GM12878 (cell line): ENCODE data around the gene GRM3. TPM values are rescaled to one million over a fixed set of nuclear protein-coding genes. Genes with fewer than 3 reads are reported as not detected.

Experiments
- ATAC-seq: fragments of 200-7000 bp; cut with Tn5 transposase; 3 replicates; pipeline ENCODE4 v1.9.1; 2020; ENCODE audit warnings: mild to moderate bottlenecking, moderate library complexity
- BruUV-seq: library from RNA; stranded (reverse); fragments of 400-500 nt; replicated peaks from 2 replicates; lab custom pipeline; 2021; lab: Mats Ljungman, UMichigan
- CTCF ChIA-PET: fragments of 300-600 bp; sonication (Branson Sonifier 250); formaldehyde crosslinking; extraction: SDS; loops from one replicate; lab custom pipeline; 2021; ENCODE audit warnings: inconsistent platforms; lab: Yijun Ruan, JAX
- POLR2A ChIA-PET: fragments of 350-600 bp; formaldehyde crosslinking; extraction: SDS; loops from one replicate; lab custom pipeline; 2021; ENCODE audit warnings: inconsistent platforms; lab: Charles Lee
- RAD21 ChIA-PET: fragments of 300-600 bp; sonication (Branson Sonifier 250); formaldehyde crosslinking; loops from one replicate; lab custom pipeline; 2023; ENCODE audit warnings: antibody characterized with exemption; ENCODE audit not compliant: unreplicated experiment; lab: Charles Lee
- SMC1A ChIA-PET: fragments of 300-600 bp; sonication (Branson Sonifier 250); formaldehyde crosslinking; loops from one replicate; lab custom pipeline; 2023; ENCODE audit not compliant: unreplicated experiment, uncharacterized antibody; lab: Charles Lee
- DNase-seq: peaks from one replicate; pipeline ENCODE4 v3.0.0-alpha.2; 2011; ENCODE audit warnings: low read depth, low spot score
- FAIRE-seq: peaks from 3 replicates; lab custom pipeline; 2011; peaks lifted over from hg19 to GRCh38; lab: Jason Lieb, UNC
- H2AFZ ChIP-seq: 2 replicates; pipeline ENCODE4 v1.6.0; 2011; ENCODE audit warnings: low read depth, low read length, control low read depth; ENCODE audit not compliant: control insufficient read depth
- H3K27ac ChIP-seq: 2 replicates; pipeline ENCODE4 v1.5.1; 2011; ENCODE audit warnings: control low read depth; ENCODE audit not compliant: control insufficient read depth, insufficient read depth
- H3K27me3 ChIP-seq, 2 experiments: replicated peaks in 1 of 2; 2 replicates each; pipeline versions ENCODE4 v1.6.0 to v1.6.1; 2011; ENCODE audit warnings: low read length in 1 of 2; ENCODE audit not compliant: control insufficient read depth in 2 of 2, insufficient read depth in 2 of 2
- H3K36me3 ChIP-seq, 2 experiments: 2 replicates each; pipeline ENCODE4 v1.5.1; 2011; ENCODE audit warnings: low read length in 1 of 2; ENCODE audit not compliant: control insufficient read depth in 2 of 2, insufficient read depth in 2 of 2
- H3K4me1 ChIP-seq: 2 replicates; pipeline ENCODE4 v1.6.1; 2011; ENCODE audit warnings: mild to moderate bottlenecking, low read length, moderate library complexity, mixed read lengths; ENCODE audit not compliant: control insufficient read depth, insufficient read depth
- H3K4me2 ChIP-seq: 2 replicates; pipeline ENCODE4 v1.6.0; 2011; ENCODE audit warnings: control low read depth; ENCODE audit not compliant: control insufficient read depth, insufficient read depth
- H3K4me3 ChIP-seq: fragments of 200-600 bp; sonication (generic); 2 replicates; pipeline ENCODE4 v1.5.1; 2016
- H3K79me2 ChIP-seq: 2 replicates; pipeline ENCODE4 v1.6.0; 2011; ENCODE audit warnings: low read length; ENCODE audit not compliant: control insufficient read depth, insufficient read depth
- H3K9ac ChIP-seq: 2 replicates; pipeline ENCODE4 v1.8.0; 2011; ENCODE audit warnings: low read length, control low read depth, mixed read lengths; ENCODE audit not compliant: control insufficient read depth, insufficient read depth
- H3K9me3 ChIP-seq: replicated peaks from 3 replicates; pipeline ENCODE4 v1.5.1; 2011; ENCODE audit warnings: mild to moderate bottlenecking, low read length; ENCODE audit not compliant: control insufficient read depth, insufficient read depth
- H4K20me1 ChIP-seq: 2 replicates; pipeline ENCODE4 v1.6.0; 2011; ENCODE audit not compliant: control insufficient read depth, insufficient read depth
- BACH1 ChIP-seq: fragments of 450-650 bp; IDR thresholded peaks from 2 replicates; pipeline ENCODE4 v1.6.1; 2017; ENCODE audit warnings: mild to moderate bottlenecking, borderline replicate concordance
- CEBPZ ChIP-seq: fragments of 150-350 bp; IDR thresholded peaks from 2 replicates; pipeline ENCODE4 v1.6.1; 2016; ENCODE audit warnings: low read depth, low read length
- HDGF ChIP-seq: fragments of 450-650 bp; IDR thresholded peaks from 2 replicates; pipeline ENCODE4 v1.6.1; 2016; ENCODE audit warnings: antibody characterized with exemption
- IKZF1 ChIP-seq: fragments of 450-650 bp; conservative IDR thresholded peaks from 2 replicates; pipeline ENCODE4 v1.6.1; 2017; ENCODE audit warnings: antibody characterized with exemption, mild to moderate bottlenecking
- IRF5 ChIP-seq: fragments of 450-650 bp; IDR thresholded peaks from 2 replicates; pipeline ENCODE4 v1.6.1; 2017; ENCODE audit warnings: borderline replicate concordance
- NRF1 ChIP-seq: conservative IDR thresholded peaks from 2 replicates; pipeline ENCODE4 v1.6.1; 2011; ENCODE audit warnings: mild to moderate bottlenecking, low read depth, low read length, improper control_type of control experiment
- SP1 ChIP-seq: IDR thresholded peaks from one replicate; pipeline ENCODE4 v1.6.1; 2011; ENCODE audit warnings: low read depth, low read length
- ZNF217 ChIP-seq: fragments of 450-650 bp; IDR thresholded peaks from 2 replicates; pipeline ENCODE4 v1.6.1; 2017; ENCODE audit warnings: antibody characterized with exemption, mild to moderate bottlenecking
- ZSCAN29 ChIP-seq: fragments of 450-650 bp; IDR thresholded peaks from 2 replicates; pipeline ENCODE4 v1.6.1; 2017; ENCODE audit warnings: mild to moderate bottlenecking, moderate library complexity
- WGBS: methylation state at CpG from one replicate; pipeline ENCODE4 v1.1.6; 2016; ENCODE audit warnings: low lambda C conversion rate; ENCODE audit not compliant: insufficient replicate concordance, insufficient coverage; ENCODE audit errors: missing lambda C conversion rate; 5-methylcytosine and 5-hydroxymethylcytosine counted together
- in situ Hi-C: fragments of 300-500 bp; cut with MboI; formaldehyde crosslinking; loops from 9 replicates; pipeline ENCODE4 v1.14.3; 2018; ENCODE audit warnings: mixed read lengths
- intact Hi-C: fragments of 100-400 bp; cut with micrococcal nuclease; formaldehyde crosslinking; loops from one replicate; pipeline ENCODE4 v1.14.2; 2022; ENCODE audit not compliant: unreplicated experiment
- polyA plus RNA-seq, 11 experiments: library from polyadenylated mRNA; depleted of rRNA in 4 of 11; unstranded in 6 of 11; stranded (reverse) in 5 of 11; fragments of >200 nt; fragmentation: Nextera tagmentation in 4 of 11; fragmentation: Illumina TruSeq in 1 of 11; extraction: Ambion mirVana in 4 of 11; extraction: Trizol in 1 of 11; gene quantifications; 1 replicate in 1 of 11; 2 replicates in 10 of 11; pipeline versions ENCODE4 v1.2.1 to v1.2.3, GENCODE V29; 2011 to 2016; ENCODE audit warnings: inconsistent platforms in 2 of 11, missing spikeins in 2 of 11, low read depth in 1 of 11
- total RNA-seq, 4 experiments: library from RNA; depleted of rRNA in 3 of 4; stranded (reverse); fragments of >200 nt in 3 of 4; fragmentation: Illumina TruSeq in 1 of 4; extraction: Trizol in 1 of 4; gene quantifications; 2 replicates each; pipeline versions ENCODE4 v1.2.1 to v1.2.3, GENCODE V29; 2013 to 2021
- TF ChIP-seq, protein P1 (sequence below): fragments of 450-650 bp; IDR thresholded peaks from 2 replicates; pipeline ENCODE4 v1.6.1; 2018; ENCODE audit warnings: borderline replicate concordance, mild to moderate bottlenecking; ENCODE audit not compliant: partially characterized antibody

GRM3 gene
- total and polyA plus RNA-seq, 10 of the 15 experiments (the other 5 are each of a cell fraction or from before 2014, with no cell fraction given): 0.03 to 0.49 (median 0.15) TPM; not detected in 1

GRCh38 chr7:86747698-86748097, 104.0 kb downstream of the GRM3 start (continued):
- TF ChIP-seq IRF5 (no peak), IKZF1 (no peak), CEBPZ (no peak)

GRCh38 chr7:86748201-86748600, 104.5 kb downstream of the GRM3 start:
- no peaks in the 10 kb centered on the region for H3K79me2 ChIP-seq
- H4K20me1 ChIP-seq: no peaks in the 10 kb centered on the region
- 3% methylated on average over 4 of the region's 4 CpGs for WGBS
- peaks cover 0 to 8% of the 10 kb centered on the region in 2 experiments; a peak in 3 of 4 replicates for H3K27me3 ChIP-seq
- CTCF ChIA-PET: interaction anchor here (1.2 kb wide), 1 partner anchor 17 kb away, joined by 3 read pairs; no protein-coding TSS in a partner anchor
- H3K36me3 ChIP-seq: no peaks in the 10 kb centered on the region
- TF ChIP-seq ZSCAN29 (no peak), NRF1 (no peak), ZNF217 (no peak), HDGF (no peak), SP1 (no peak), BACH1 (no peak)
- TF ChIP-seq, protein P1, sequence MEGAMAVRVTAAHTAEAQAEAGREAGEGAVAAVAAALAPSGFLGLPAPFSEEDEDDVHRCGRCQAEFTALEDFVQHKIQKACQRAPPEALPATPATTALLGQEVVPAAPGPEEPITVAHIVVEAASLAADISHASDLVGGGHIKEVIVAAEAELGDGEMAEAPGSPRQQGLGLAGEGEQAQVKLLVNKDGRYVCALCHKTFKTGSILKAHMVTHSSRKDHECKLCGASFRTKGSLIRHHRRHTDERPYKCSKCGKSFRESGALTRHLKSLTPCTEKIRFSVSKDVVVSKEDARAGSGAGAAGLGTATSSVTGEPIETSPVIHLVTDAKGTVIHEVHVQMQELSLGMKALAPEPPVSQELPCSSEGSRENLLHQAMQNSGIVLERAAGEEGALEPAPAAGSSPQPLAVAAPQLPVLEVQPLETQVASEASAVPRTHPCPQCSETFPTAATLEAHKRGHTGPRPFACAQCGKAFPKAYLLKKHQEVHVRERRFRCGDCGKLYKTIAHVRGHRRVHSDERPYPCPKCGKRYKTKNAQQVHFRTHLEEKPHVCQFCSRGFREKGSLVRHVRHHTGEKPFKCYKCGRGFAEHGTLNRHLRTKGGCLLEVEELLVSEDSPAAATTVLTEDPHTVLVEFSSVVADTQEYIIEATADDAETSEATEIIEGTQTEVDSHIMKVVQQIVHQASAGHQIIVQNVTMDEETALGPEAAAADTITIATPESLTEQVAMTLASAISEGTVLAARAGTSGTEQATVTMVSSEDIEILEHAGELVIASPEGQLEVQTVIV: no peak
- peaks cover 3% of the 10 kb centered on the region; the same call in 1 of the 2 replicates for H3K4me1 ChIP-seq
- no TSS peak for BruUV-seq
- H3K4me3 ChIP-seq: no peak overlapping the region
- H2AFZ ChIP-seq: no peak overlapping the region
- no peak overlapping the region for H3K4me2 ChIP-seq
- no peaks in the 10 kb centered on the region for H3K9me3 ChIP-seq
- no peak overlapping the region for H3K27ac ChIP-seq
- RAD21 ChIA-PET: no interaction called here
- FAIRE-seq (no peak), ATAC-seq (no peak), DNase-seq (no peak)
- H3K9ac ChIP-seq: no peak overlapping the region
- SMC1A ChIA-PET: no interaction called here
- POLR2A ChIA-PET: no interaction called here
- intact Hi-C loops: no loop called here
- in situ Hi-C loops: no loop called here
